Stimulated activated CD4-positive, alpha-beta T cell treated with anti-CD3 and anti-CD28 coated beads, TNF-alpha, amount 100 ng/mL, for 48 hours (primary cell): ENCODE measurements around the gene BTNL9.
"Not testable (repeated sequence)": the region's sequence is repeated elsewhere in the genome, so short reads cannot be mapped to it uniquely, and the experiment has no call there.

Experiments used
- DNase-seq, 3 donors: peaks; one replicate each; pipeline ENCODE4 v3.0.0-alpha.2; 2020; ENCODE audit warnings: low read depth in 3 of 3

The BTNL9 gene

DNA sequence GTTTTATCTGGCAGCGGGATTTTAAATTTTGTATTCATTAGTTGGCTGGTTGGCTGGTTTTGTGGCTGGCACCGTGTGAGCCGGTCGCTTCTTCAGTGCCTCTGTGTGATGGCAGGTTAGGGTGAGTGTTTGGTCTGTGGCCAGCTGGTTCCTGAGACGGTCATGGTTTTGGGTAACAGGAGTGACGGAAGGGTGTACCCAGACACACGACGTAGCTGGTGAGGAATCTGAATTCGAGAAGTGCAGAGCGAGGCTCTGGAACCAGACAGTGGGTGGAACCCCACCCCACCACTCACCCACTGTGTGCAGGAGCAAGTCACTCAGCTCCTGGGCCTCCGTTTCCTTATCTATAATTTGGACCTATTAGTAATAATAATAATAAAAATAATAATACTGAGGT lies 2.7 kb downstream of the BTNL9 start:
- no peak for DNase-seq

DNA sequence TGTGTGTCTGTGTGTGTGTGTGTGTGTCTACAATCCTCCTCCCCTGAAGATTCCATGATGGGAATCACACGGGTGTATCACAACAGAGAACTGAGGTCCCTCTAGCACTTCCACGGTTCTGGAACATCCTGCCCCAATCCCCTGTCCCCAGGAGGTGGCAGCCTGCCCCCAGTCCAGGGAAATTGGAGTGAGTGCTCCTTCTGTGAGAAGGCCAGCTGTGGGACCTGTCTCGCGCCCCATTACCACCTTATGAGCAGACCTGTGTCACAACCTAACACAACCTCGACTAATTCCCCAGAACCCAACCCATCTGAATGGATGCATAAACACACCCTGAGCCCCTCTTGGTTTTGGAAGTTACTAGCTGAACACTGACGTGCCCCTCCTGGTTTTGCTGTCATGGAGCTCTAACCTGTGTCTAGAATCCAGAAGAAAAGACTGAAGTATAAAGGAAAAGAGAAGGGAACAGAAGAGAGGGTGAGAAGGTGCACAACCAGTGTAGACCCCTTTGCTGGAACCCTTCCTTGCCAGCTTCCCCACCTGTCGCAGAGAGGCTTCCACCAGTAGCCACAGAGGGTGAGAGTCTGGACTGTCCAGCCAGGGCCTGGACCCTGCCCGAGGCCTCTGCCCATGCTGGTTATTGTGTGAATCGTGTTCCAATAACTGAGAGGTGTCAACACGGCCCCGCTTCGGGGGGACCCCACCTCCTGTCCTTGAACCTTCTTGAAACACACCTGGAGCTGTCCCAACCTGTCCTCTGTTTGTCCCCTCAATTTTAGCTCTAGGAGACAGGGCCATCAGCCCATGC lies 3.4 kb downstream of the BTNL9 start:
- no peak for DNase-seq

DNA sequence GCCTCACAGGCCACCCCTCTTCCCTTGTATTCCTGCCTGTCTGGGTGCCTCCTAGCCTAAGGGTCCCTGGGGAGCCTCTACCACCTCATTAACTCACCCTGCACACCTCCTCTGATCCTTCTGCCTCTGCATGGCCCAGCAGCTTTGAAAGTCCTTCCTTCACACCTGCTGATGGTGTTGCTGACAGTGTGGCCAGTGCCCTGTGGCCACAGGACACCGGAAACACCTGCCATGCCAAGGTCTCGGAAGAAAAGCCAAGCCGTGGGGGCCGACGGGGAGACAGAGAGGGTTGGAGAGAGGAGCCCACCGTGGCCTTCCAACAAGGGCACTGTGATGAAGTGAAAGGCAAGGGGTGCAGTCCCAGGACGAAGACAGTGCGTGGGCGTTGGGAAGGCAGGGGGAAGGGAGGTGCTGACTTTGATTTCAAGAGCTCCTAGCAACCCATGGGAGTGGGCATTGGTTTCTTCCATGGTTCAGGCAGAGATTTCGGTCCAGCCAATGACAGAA lies 4.1 kb downstream of the BTNL9 start:
- no peak for DNase-seq

DNA sequence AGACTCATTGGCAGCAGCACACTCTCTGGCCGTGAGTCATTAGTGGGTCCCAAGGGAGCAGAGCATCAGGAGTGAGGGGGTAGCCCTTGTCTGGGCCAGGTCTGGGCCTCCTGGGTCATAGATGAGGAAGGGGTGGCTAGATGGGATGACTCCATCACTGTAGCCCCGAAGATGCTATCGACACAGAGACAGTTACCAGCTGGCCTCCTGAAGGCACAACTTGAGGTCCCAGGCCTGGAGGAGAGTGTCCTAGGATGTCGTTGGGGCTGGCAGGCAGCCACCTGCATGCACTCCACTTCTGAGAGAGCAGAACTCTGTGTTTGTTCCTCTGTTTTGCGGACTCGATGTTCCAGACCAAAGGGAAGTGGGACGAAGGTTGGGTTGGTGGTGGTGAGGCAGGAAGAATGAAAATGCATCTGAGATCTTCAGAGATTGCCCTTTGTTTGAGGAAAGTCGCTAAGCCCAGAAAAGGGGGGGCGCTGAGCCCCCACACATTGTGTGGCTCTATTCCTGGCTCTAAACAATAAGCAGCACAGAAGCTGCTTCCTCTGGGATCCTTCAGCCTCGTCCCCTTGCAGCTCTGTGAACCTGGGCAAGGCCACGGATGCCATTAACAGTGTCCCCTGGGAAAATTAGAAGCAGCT lies 4.7 kb downstream of the BTNL9 start:
- DNase-seq = no peak

DNA sequence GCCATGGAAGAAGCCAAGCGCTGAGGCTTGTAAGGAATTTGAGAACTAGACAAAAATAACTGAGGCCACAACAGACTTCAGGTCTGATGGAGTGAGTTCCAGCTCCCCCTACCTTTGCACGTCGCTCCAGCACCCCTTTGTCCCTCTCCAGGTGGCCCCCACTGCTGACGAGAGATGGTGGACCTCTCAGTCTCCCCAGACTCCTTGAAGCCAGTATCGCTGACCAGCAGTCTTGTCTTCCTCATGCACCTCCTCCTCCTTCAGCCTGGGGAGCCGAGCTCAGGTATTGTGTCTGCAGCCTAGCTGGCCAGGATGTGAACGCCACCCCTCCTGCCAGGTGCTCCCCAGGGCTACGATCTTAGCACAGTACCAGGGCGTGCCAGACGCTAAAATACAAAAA lies 5.2 kb downstream of the BTNL9 start:
- no peak for DNase-seq

DNA sequence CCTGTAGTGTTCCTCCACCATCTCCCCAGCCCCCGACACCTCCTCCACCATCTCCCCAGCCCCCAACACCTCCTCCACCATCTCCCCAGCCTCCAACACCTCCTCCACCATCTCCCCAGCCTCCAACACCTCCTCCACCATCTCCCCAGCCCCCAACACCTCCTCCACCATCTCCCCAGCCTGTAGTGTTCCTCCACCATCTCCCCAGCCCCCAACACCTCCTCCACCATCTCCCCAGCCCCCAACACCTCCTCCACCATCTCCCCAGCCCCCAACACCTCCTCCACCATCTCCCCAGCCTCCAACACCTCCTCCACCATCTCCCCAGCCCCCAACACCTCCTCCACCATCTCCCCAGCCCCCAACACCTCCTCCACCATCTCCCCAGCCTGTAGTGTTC lies 5.8 kb downstream of the BTNL9 start:
- DNase-seq = not testable (repeated sequence)

DNA sequence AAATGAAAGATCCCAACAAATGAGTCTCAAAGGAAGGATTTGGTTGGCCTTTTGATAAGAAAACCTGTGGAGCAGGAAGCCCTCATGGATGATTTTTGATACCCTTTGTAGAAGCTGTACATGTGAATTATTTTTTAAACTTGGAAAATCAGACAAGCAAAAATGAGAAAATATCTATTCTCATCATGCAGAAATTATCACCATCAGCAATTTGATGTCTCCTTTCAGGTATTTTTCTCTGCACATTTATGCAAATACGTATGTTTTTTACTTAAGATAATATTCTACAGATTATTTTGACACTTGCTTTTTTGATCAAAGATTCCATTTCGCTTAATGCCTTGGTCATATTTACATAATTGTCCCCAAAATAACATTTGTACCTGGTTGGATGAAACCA lies 7.2 kb downstream of the BTNL9 start:
- no peak for DNase-seq

DNA sequence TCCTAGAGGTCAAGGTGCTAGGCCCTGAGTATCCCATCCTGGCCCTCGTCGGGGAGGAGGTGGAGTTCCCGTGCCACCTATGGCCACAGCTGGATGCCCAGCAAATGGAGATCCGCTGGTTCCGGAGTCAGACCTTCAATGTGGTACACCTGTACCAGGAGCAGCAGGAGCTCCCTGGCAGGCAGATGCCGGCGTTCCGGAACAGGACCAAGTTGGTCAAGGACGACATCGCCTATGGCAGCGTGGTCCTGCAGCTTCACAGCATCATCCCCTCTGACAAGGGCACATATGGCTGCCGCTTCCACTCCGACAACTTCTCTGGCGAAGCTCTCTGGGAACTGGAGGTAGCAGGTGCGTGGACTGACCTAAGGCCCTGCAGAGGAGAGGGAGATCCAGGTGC lies 7.9 kb downstream of the BTNL9 start:
- DNase-seq = no peak

DNA sequence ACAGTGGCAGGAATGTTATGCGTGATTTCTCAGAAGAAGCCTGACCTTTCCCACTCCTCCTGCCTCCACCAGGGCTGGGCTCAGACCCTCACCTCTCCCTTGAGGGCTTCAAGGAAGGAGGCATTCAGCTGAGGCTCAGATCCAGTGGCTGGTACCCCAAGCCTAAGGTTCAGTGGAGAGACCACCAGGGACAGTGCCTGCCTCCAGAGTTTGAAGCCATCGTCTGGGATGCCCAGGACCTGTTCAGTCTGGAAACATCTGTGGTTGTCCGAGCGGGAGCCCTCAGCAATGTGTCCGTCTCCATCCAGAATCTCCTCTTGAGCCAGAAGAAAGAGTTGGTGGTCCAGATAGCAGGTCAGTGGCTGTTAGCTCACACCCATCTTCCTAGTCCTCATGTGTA lies 9.9 kb downstream of the BTNL9 start:
- DNase-seq = no peak

DNA sequence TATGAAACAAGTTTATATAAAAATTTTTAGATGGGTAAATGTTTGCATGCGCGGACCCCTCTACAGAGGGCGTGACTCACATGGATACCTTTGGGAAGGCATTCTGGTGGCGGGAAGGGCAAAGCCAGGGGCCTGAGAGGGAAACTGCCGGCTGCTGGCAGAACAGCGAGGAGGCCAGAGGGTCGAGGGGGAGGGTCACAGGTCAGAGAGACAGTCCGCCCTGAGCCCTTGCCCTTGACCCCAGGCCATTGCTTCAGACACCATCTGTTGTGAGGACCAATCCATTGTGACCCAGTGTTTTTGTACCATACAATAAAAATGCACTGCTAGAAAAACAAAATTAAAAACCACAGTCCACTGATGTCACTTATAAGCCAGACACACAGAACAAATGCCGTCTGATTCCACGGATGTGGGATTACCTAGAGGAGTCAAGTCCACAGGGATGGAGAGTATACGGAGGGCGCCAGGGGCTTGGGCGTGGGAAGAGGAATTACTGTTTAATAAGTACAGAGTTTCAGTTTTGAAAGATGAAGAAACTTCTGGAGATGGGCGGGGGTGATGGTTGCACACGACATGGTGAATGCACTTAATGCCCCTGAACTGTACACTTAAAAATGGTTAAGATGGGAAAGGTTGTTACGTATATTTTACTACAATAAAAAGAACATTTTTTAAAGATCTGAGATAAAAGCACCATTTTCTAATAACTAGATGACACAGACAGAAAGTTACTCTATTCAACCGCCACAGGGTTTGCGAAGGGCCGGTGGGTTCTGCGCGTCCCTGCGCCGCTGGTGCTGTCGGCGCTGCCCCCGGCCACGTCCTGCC lies 12.0 kb downstream of the BTNL9 start:
- no peak for DNase-seq

DNA sequence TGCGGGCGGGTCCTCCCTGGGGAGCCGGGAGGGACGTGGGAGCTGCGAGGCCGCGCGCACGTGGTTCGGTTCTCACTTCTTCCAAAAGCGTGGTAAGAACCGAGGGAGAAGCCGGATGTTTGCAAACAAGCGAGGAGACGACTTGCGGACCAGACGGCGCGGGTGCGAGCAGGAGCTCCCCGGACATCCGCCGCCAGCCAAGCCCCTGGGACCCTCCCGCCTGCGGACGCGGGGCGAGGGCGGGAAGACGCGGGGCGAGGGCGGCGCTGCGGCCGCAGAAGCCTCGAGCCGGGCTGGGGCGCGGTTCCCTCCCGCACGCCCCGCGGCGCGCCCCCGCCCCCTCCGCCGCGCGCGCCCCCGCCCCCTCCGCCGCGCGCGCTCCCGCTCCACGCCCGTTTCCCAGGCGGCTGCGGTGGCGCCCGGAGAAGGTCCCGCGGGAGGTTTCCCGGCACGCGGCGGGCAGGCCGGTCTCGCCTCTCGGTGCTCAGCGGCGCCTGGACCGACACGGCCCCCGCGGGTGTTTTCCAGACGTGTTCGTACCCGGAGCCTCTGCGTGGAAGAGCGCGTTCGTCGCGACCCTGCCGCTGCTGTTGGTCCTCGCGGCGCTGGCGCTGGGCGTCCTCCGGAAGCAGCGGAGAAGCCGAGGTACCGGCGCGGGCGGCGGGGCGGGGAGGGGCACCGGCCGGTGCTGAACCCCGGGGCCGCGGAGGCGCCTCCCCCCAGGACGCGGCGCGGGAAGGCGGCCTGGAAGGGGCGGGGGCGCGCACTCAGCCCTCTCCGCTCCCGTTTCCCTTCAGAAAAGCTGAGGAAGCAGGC lies 12.8 kb downstream of the BTNL9 start:
- no peak for DNase-seq

DNA sequence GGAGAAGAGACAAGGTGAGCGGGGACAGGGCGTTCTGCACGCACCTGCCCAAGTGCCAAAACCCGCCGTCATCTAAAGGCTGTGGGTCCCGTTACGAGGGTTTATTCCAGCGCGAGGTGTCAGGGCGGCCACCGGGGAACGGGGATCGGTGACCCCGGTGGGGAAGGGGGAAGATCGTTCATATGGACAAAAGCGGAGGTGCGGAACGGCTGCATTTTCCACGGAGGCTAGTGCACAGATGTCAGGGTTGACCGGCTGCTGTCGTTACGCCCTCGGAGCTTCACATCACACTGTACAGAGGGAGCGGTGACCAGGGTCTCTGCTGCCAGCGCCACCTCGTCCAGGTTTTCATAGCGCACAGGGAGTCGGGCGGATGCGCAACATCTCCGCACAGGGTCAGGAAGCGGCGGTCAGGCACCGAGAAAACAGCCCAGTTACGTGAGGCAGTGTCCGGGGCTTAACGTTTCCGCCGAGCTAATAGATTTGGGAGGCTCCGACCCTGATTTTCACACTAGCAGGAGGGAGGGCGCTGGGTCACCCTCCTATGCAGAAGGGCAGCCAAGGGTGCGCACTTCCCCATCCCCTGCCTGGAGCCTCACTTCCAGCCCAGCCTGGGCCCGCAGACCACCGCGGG lies 13.5 kb downstream of the BTNL9 start:
- DNase-seq = no peak

DNA sequence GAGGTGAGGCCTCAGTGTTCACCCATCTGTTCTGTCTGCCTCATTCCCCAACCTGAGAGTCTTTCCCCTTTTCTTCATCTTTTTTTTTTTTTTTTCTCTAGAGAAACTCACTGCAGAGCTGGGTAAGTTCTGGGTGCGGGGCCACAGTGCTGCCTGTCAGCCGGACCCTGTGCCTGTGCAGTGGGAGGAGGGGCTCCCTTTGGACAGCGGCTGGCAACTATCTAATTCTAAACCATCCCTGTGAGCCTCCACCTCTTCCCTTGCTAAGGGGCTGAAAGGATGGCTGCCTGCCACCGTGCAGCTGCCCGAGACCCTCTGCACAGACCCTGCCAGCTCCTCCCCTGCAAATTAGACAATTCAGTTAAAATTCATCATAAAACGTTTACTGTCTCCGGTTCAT lies 14.1 kb downstream of the BTNL9 start:
- no peak for DNase-seq

DNA sequence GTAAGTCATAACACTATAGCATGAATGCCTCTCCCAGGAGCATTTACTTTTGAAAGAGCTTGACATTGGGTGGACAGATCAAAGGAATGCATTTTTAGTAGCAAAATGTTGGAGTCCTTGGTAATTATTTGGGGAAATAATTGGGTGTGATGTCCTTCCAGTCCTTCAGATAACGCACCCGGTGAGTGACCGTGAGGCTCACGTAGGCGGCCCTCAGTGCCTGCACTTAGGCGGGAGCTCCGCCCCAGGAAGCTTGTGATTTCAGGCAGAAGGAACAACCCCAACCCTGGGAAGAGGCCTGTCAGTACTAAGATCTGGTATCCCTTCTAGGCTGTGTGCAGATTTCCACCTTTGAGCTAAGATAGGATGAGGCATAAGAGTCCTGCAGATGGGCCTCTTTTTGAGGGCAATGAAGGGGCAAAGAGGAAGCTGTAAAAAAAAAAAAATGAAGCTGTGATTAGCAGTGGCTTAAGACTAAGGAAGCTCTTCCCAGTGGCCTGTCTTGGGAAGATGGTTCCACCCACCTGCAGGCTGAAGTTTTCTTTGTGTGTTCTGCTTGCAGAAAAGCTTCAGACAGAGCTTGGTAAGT lies 14.9 kb downstream of the BTNL9 start:
- DNase-seq = no peak

DNA sequence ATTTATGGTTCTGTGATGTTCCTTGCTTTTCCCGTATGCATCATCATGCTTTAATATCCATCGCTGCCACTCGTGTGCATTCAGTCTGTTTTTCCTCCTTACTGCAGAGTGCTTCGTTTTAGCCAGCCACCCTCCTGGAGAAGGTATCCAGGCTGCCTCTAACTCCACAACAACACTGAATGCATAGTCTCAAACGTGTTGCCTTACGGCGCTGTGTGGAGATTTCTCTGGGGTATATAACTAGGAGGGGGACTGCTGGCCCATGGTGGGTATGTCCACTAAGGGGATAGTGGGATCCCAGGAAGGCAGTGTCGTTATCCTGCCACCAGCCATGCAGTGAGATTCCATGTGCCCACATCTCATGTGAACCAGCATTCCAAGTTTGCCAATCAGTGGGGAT lies 16.4 kb downstream of the BTNL9 start:
- DNase-seq = no peak

DNA sequence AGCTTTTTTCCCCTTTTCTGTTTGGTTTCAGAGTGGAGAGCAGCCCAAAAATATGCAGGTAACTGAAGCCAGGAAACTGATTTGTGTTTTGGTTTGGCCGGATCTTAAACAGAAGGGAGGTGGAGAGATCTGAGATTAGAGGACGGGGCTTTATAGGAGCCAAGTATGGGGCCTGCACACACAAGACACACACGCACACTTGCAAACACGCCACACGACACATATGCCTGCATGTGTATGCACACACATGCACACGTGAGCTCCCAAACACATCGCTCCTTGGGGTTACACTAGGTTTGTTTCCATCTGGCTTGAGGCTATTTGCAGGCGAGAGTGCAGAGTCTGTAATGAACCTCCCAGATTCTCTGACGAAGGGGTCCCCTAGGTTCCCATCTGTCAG lies 18.3 kb downstream of the BTNL9 start:
- no peak for DNase-seq

DNA sequence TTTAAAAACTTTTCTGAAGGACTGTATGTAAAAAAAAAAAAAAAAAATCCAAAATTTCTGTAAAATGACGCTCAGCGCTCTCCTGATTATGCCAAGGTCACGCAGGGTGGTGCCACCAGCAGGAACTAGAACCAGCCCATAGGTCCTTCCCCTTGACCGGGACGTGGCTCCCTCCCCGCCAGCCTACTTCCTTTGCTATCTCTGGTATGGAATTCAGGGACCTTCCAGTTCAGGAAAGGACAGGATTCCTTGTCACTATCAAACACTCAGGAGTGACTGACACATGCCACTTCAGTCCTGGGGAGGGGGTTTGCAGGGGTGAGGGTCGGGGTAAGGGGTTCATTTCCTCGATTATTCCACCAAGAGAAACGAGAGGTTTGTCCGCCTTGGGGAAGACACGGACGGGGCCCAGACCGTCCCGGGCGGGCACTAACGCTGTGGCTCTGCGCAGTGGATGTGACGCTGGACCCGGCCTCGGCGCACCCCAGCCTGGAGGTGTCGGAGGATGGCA lies 18.8 kb downstream of the BTNL9 start:
- no peak for DNase-seq

DNA sequence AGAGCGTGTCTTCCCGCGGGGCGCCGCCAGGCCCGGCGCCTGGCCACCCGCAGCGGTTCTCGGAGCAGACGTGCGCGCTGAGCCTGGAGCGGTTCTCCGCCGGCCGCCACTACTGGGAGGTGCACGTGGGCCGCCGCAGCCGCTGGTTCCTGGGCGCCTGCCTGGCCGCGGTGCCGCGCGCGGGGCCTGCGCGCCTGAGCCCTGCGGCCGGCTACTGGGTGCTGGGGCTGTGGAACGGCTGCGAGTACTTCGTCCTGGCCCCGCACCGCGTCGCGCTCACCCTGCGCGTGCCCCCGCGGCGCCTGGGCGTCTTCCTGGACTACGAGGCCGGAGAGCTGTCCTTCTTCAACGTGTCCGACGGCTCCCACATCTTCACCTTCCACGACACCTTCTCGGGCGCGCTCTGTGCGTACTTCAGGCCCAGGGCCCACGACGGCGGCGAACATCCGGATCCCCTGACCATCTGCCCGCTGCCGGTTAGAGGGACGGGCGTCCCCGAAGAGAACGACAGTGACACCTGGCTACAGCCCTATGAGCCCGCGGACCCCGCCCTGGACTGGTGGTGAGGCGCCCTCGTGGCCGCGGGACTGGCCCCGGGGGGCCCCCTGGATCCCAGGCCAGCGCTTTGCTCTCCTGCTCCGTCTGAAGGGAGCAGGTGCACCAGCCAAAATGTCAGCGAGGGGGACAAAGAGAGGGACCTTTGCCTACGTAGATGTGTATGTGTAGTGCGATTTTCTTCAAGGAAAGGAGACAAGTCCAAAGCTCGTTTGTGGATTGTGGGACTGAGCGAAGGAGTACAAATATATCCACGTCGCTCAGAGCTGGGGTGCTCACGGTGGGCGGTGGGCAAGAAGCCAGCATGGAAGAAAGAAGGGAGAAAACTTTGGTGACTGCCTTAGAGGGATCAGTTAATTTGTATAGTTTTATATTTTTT lies 19.5 kb downstream of the BTNL9 start:
- no peak for DNase-seq

DNA sequence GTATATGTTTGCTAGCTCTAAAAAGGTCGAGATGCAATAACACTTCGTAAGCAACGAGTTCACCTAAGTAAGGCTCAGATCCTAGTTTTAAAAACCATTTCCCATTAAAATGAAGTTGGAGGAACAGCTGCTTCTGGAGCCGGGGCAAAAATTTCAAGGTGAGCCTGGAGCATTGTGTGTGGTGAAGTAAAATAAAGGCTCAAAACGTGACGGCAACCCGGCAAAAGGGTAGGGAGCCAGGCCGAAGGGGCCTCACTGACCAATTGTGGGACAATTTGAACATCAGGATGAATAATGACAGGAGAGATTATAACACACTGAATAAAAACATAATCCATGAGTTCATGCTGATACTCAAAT lies 20.1 kb downstream of the BTNL9 start:
- no peak for DNase-seq

DNA sequence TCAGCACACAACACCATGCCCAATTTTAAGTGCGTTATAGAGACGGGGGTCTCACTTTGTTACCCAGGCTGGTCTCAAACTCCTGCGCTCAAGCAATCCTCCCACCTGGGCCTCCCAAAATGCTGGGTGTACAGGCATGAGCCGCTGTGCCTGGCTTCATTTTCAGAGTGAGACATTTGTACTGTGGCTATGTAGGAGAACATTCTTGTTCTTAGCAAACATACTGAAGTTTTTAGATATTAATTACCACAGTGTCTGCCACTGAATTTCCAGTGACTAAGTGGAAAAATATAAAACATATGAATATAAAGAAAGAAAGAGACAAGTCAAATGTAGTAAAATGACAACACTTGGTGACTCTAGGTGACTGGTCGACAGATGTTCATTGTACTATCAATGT lies 20.9 kb downstream of the BTNL9 start:
- no peak for DNase-seq
